Ascending aorta (tissue), 2 donors: ENCODE measurements around the gene ADGRE1. TPM values are rescaled to one million over a fixed set of nuclear protein-coding genes. Genes with fewer than 3 reads are reported as not detected.

Source experiments
- DNase-seq, 2 donors: peaks; one replicate each; pipeline ENCODE4 v3.0.0-alpha.2; 2019; ENCODE audit warnings: low spot score in 2 of 2
- H3K27ac ChIP-seq, 2 donors: fragments of 200-600 bp; sonication (generic); one replicate each; pipeline ENCODE4 v1.5.1; 2016 to 2017; ENCODE audit warnings: mild to moderate bottlenecking in 1 of 2
- H3K27me3 ChIP-seq: fragments of 200-600 bp; sonication (generic); one replicate; pipeline ENCODE4 v1.5.1; 2017
- H3K36me3 ChIP-seq, 2 donors: fragments of 200-600 bp; sonication (generic); one replicate each; pipeline ENCODE4 v1.5.1; 2016
- H3K4me1 ChIP-seq, 2 donors: fragments of 200-600 bp; sonication (generic); one replicate each; pipeline ENCODE4 v1.5.1; 2016 to 2017; ENCODE audit warnings: mild to moderate bottlenecking in 1 of 2
- H3K4me3 ChIP-seq, 2 donors: fragments of 200-600 bp; sonication (generic); one replicate each; pipeline ENCODE4 v1.5.1; 2016 to 2017; ENCODE audit warnings: mild to moderate bottlenecking in 1 of 2
- H3K9me3 ChIP-seq, 2 donors: fragments of 200-600 bp; sonication (generic); one replicate each; pipeline ENCODE4 v1.5.1; 2016
- intact Hi-C: fragments of 100-400 bp; cut with DNase I; formaldehyde crosslinking; loops from one replicate; pipeline ENCODE4 v1.15.1; 2023
- total RNA-seq: library from RNA; depleted of rRNA; stranded (reverse); fragments of >200 nt; gene quantifications from one replicate; pipeline ENCODE4 v1.1.0, GENCODE V29; 2016
- TF ChIP-seq, protein P1 (sequence below), 3 experiments: fragments of 200-600 bp in 2 of 3; fragments of 450-650 bp in 1 of 3; sonication (generic) in 2 of 3; IDR thresholded peaks; one replicate each; pipeline ENCODE4 v1.5.1; 2016 to 2019; ENCODE audit warnings: antibody characterized with exemption in 3 of 3, mild to moderate bottlenecking in 1 of 3, moderate library complexity in 1 of 3

ADGRE1 gene
- total RNA-seq, 1 donor from 2014 or later = not detected

- intact Hi-C loops = no loop called here
- DNase-seq = no peak
- Histone ChIP-seq H3K4me3 (no peak overlapping the region), H3K27me3 (no peaks in the 10 kb centered on the region), H3K27ac (no peak overlapping the region), H3K4me1 (no peaks in the 10 kb centered on the region), H3K36me3 (no peaks in the 10 kb centered on the region), H3K9me3 (no peaks in the 10 kb centered on the region)
- TF ChIP-seq, protein P1, sequence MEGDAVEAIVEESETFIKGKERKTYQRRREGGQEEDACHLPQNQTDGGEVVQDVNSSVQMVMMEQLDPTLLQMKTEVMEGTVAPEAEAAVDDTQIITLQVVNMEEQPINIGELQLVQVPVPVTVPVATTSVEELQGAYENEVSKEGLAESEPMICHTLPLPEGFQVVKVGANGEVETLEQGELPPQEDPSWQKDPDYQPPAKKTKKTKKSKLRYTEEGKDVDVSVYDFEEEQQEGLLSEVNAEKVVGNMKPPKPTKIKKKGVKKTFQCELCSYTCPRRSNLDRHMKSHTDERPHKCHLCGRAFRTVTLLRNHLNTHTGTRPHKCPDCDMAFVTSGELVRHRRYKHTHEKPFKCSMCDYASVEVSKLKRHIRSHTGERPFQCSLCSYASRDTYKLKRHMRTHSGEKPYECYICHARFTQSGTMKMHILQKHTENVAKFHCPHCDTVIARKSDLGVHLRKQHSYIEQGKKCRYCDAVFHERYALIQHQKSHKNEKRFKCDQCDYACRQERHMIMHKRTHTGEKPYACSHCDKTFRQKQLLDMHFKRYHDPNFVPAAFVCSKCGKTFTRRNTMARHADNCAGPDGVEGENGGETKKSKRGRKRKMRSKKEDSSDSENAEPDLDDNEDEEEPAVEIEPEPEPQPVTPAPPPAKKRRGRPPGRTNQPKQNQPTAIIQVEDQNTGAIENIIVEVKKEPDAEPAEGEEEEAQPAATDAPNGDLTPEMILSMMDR (IDR thresholded peaks at IDR 0.05) = no peak
These were observed 6.9 kb downstream of the ADGRE1 start for GRCh38 chr19:6894313-6894712.

DNA sequence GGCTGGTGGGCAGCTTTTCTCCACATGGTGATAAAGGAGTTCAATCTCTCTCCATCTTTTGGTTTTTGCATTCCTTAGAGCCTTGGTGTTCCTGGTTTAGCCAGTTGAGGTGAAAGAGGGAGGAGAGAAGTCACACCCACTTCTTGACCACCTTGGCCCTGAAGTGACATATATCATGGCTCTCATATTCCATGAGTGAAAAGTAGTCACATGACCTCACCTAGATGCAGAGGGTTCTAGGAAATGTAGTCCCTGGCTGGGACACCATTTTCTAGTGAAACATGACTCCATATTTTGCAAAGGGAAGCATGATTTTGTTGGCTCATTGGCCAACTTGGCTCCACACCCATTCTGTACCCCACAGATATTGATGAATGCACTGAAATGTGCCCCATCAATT is 16.1 kb downstream of the ADGRE1 start:
- no peaks in the 10 kb centered on the region for H3K4me1 ChIP-seq
- no peak for DNase-seq
- intact Hi-C loops = no loop called here
- no peak overlapping the region for H3K4me3 ChIP-seq
- peaks cover 11 to 25% of the 10 kb centered on the region in 2 donors for H3K9me3 ChIP-seq
- H3K27me3 ChIP-seq = no peaks in the 10 kb centered on the region
- no peak overlapping the region for H3K27ac ChIP-seq
- no peaks in the 10 kb centered on the region for H3K36me3 ChIP-seq
- TF ChIP-seq, protein P1 (IDR thresholded peaks at IDR 0.05) = no peak

DNA sequence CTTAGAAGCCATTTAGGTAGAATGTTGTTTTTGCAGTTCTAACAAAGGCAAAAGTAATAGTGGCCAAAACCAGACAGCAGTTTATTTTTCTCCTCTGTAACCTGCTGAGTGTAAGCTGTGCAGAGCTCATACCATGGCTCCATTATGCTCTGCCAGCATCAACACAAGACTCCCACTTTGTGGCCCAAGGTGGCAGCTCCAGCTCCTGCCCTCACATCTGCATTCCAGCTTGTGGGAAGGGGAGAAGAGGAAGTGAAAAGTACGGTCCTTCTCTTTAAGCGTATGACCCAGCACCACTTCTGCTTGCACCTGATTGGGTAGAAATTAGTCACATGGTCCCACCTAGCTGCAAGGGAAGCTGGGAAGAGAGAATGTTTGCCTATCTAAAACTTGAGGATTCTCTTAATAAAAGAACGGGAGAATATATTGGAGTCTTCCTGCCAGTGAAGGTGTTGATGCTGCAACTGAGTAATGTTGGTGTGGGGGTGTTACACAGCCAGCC is 19.2 kb downstream of the ADGRE1 start:
- Histone ChIP-seq H3K36me3 (no peaks in the 10 kb centered on the region), H3K4me1 (no peaks in the 10 kb centered on the region), H3K27ac (no peak overlapping the region), H3K4me3 (no peak overlapping the region), H3K27me3 (no peaks in the 10 kb centered on the region), H3K9me3 (peaks cover 11 to 24% of the 10 kb centered on the region in 2 donors)
- intact Hi-C loops = no loop called here
- no peak for DNase-seq
- TF ChIP-seq, protein P1 (IDR thresholded peaks at IDR 0.05) = no peak

- TF ChIP-seq, protein P1 (IDR thresholded peaks at IDR 0.05) = no peak
- DNase-seq = no peak
- Histone ChIP-seq H3K9me3 (peaks cover 21 to 27% of the 10 kb centered on the region in 2 donors), H3K27ac (no peak overlapping the region), H3K4me1 (no peaks in the 10 kb centered on the region), H3K27me3 (no peaks in the 10 kb centered on the region), H3K4me3 (no peak overlapping the region), H3K36me3 (no peaks in the 10 kb centered on the region)
- intact Hi-C loops = no loop called here
These were observed 24.1 kb downstream of the ADGRE1 start for GRCh38 chr19:6911523-6911922.

GRCh38 chr19:6914321-6914720 is 26.9 kb downstream of the ADGRE1 start:
- H3K9me3 ChIP-seq = peaks cover 12% of the 10 kb centered on the region in 2 donors
- TF ChIP-seq, protein P1 (IDR thresholded peaks at IDR 0.05) = no peak
- intact Hi-C loops = no loop called here
- DNase-seq = no peak
- H3K27ac ChIP-seq = no peak overlapping the region
- H3K4me1 ChIP-seq = no peaks in the 10 kb centered on the region
- H3K4me3 ChIP-seq = no peak overlapping the region
- H3K36me3 ChIP-seq = no peaks in the 10 kb centered on the region
- no peaks in the 10 kb centered on the region for H3K27me3 ChIP-seq

DNA sequence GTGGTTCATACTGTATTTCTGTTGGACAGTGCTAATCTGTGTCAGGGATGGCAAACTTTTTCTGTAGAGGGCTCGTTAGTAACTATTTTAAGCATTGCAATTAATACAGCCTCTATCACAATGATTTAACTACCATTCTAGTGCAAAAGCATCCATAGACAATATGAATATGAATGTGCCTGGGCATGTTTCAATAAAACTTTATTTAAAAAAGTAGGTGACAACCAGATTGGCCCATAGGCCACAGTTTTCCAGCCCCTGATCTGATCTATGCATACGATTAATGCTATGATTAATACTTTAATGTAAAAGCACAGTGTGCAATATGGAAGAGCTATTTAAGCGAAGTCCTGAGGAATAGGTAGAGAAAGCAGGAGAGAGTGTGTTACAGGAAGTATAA is 29.6 kb downstream of the ADGRE1 start:
- H3K4me1 ChIP-seq = no peaks in the 10 kb centered on the region
- H3K4me3 ChIP-seq = no peak overlapping the region
- H3K27me3 ChIP-seq = no peaks in the 10 kb centered on the region
- intact Hi-C loops = no loop called here
- DNase-seq = no peak
- peaks cover 12% of the 10 kb centered on the region in 2 donors for H3K9me3 ChIP-seq
- H3K27ac ChIP-seq = no peak overlapping the region
- no peaks in the 10 kb centered on the region for H3K36me3 ChIP-seq
- TF ChIP-seq, protein P1 (IDR thresholded peaks at IDR 0.05) = no peak
